ENCODE measurements around the gene RAB6B. TPM values are rescaled to one million over a fixed set of nuclear protein-coding genes. Genes with fewer than 3 reads are reported as not detected.

The RAB6B gene
- total and polyA plus RNA-seq, 2 of the 8 experiments (the other 6 are each of a cell fraction or from before 2014, with no cell fraction given): 7.9 to 15.6 TPM

- Histone ChIP-seq H3K4me2 (ENCODE audit: insufficient read depth in 1 of 2, low read depth in 2 of 2, low read length in 2 of 2) (no peak overlapping the region), H3K4me1 (replicated peaks in 1 of 4; ENCODE audit: control insufficient read depth in 3 of 4, insufficient read depth in 4 of 4, low read length in 3 of 4) (peaks cover 0 to 3% (median 0%) of the 10 kb centered on the region in 4 experiments; a peak in 3 of 7 replicates), H2BK12ac (ENCODE audit: low read depth, low read length) (no peak overlapping the region), H3K36me3 (ENCODE audit: control insufficient read depth in 2 of 4, insufficient read depth in 4 of 4, low read length in 3 of 4) (no peaks in the 10 kb centered on the region), H2BK5ac (ENCODE audit: low read depth, low read length) (no peak overlapping the region), H4K8ac (ENCODE audit: extremely low read depth, insufficient read depth, low read length) (no peak overlapping the region), H2BK15ac (ENCODE audit: low read length) (no peak overlapping the region), H4K91ac (replicated peaks; ENCODE audit: insufficient read length, low read length) (no peak overlapping the region), H3K27me3 (replicated peaks in 1 of 4; ENCODE audit: control insufficient read depth in 3 of 4, extremely low read depth in 1 of 4, insufficient read depth in 3 of 4, low read length in 3 of 4) (no peaks in the 10 kb centered on the region), H3K9me3 (ENCODE audit: insufficient read depth in 2 of 2, low read depth in 1 of 2, low read length in 1 of 2) (no peaks in the 10 kb centered on the region), H3K4ac (replicated peaks; ENCODE audit: insufficient read length, low read depth, low read length) (no peak overlapping the region), H3K79me2 (ENCODE audit: control insufficient read depth in 1 of 2, insufficient read depth in 2 of 2, low read length in 2 of 2) (no peaks in the 10 kb centered on the region), H3K14ac (ENCODE audit: insufficient read length) (no peak overlapping the region), H3K4me3 (ENCODE audit: extremely low read depth in 1 of 4, insufficient read depth in 2 of 4, low read depth in 3 of 4, low read length in 4 of 4) (no peak overlapping the region), H3K79me1 (ENCODE audit: low read depth, low read length) (no peaks in the 10 kb centered on the region), H3K56ac (replicated peaks; ENCODE audit: insufficient read length, low read depth, low read length) (no peak overlapping the region), H2AK5ac (ENCODE audit: low read depth, low read length) (no peak overlapping the region), H3K23ac (ENCODE audit: insufficient read length) (no peak overlapping the region), H3K27ac (ENCODE audit: low read depth, low read length) (no peak overlapping the region), H3K23me2 (ENCODE audit: low read depth, low read length) (no peaks in the 10 kb centered on the region), H4K5ac (ENCODE audit: insufficient read length, low read depth, low read length) (no peak overlapping the region), H4K20me1 (replicated peaks in 1 of 2; ENCODE audit: control insufficient read depth in 1 of 2, insufficient read depth in 2 of 2, low read length in 2 of 2) (no peaks in the 10 kb centered on the region), H2BK120ac (replicated peaks; ENCODE audit: low read depth, low read length) (no peak overlapping the region), H3K18ac (ENCODE audit: extremely low read depth, low read length) (no peak overlapping the region), H2BK20ac (ENCODE audit: low read length) (no peak overlapping the region), H2AFZ (ENCODE audit: low read length) (no peak overlapping the region), H3K9ac (replicated peaks in 1 of 4; ENCODE audit: extremely low read depth in 1 of 4, low read depth in 3 of 4, low read length in 3 of 4) (no peak overlapping the region)
- POLR2A ChIA-PET (ENCODE audit: partially characterized antibody): no interaction called here
- WGBS, 2 experiments (ENCODE audit: extremely low coverage in 1 of 2, insufficient coverage in 1 of 2, insufficient read length in 1 of 2, insufficient replicate concordance in 2 of 2, low coverage in 1 of 2, low lambda C conversion rate in 2 of 2, missing lambda C conversion rate in 1 of 2): 83% methylated on average over 1 of the region's 1 CpG; no CpG with 5 or more reads in 1 of the 2 experiments
- DNase-seq (ENCODE audit: low read depth in 1 of 2, low spot score in 2 of 2) (no peak), FAIRE-seq (no peak)
- no peak for TF ChIP-seq CEBPB (IDR thresholded peaks at IDR 0.05; ENCODE audit: low read depth, low read length)
- no peak for TF ChIP-seq SP1 (IDR thresholded peaks at IDR 0.05; ENCODE audit: low read depth, low read length)
- CTCF ChIA-PET (ENCODE audit: partially characterized antibody): interaction anchor here (1.4 to 2.5 kb wide), 4 partner anchors 9 to 36 kb away, joined by 4 to 17 read pairs (median 7); no protein-coding TSS in a partner anchor
Measured at GRCh38 chr3:133874344-133874743, 21.3 kb downstream of the RAB6B start.

All from H1 (cell line).